EH (cell line): ENCODE results near the gene SAA4.
"Not testable (repeated sequence)": the region's sequence is repeated elsewhere in the genome, so short reads cannot be mapped to it uniquely, and the experiment has no call there.

ENCODE experiments used
- DNase-seq: peaks from one replicate; pipeline ENCODE4 v3.0.0-alpha.2; 2015; ENCODE audit warnings: low read depth

Gene SAA4

DNA sequence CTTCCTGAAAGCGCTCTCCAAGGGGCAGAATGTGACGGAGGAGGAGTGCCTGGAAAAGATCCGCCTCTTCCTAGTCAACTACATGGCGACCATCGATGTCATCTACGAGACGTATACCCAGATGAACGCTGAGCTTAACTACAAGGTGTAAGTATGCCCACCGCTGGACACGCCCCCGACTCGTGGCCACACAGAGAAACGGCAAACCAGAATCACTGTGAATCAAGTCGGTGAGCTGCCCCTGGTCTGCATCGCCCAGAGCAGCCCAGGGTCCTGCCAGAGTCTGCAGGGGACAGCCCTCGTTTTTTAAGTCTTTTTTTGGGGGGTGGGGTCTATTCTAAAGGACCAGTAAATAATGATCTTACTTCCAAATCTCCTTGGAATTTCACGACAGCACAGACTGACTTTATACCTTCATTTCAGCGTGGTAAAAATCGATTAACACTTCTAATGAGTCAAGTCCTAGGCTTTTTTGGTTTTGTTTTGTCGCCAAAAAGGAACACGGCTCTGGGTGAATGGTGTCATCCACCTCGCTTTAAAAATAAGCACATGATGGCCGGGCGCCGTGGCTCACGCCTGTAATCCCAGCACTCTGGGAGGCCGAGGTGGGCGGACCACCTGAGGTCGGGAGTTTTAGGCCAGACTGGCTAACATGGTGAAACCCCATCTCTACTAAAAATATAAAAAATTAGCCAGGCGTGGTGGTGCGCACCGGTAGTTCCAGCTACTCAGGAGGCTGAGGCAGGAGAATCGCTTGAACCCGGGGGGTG lies 46.9 kb downstream of the SAA4 start:
- DNase-seq: not testable (repeated sequence)

DNA sequence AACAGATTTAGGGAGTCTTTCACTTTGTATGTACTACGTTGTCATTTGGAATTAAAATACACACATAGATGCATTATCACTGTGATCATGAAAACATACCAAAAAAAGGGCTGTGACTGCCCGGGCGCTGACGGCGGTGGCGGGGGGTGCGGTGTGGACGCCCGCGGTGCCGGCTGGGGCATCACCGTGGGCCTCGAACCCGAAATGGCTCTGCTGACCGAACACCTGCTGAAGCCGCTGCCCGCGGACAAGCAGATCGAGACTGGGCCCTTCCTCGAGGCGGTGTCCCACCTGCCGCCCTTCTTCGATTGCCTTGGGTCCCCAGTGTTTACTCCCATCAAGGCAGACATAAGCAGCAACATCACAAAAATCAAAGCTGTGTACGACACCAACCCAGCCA lies 47.8 kb downstream of the SAA4 start:
- DNase-seq: no peak
